HG03342 (cell line): ENCODE data around the gene ADARB1.

Source experiments
- ATAC-seq: cut with Tn5 transposase; IDR thresholded peaks from one replicate; pipeline ENCODE4 v1.9.1; 2021; ENCODE audit warnings: mild to moderate bottlenecking, moderate library complexity; ENCODE audit not compliant: unreplicated experiment

The ADARB1 gene

DNA sequence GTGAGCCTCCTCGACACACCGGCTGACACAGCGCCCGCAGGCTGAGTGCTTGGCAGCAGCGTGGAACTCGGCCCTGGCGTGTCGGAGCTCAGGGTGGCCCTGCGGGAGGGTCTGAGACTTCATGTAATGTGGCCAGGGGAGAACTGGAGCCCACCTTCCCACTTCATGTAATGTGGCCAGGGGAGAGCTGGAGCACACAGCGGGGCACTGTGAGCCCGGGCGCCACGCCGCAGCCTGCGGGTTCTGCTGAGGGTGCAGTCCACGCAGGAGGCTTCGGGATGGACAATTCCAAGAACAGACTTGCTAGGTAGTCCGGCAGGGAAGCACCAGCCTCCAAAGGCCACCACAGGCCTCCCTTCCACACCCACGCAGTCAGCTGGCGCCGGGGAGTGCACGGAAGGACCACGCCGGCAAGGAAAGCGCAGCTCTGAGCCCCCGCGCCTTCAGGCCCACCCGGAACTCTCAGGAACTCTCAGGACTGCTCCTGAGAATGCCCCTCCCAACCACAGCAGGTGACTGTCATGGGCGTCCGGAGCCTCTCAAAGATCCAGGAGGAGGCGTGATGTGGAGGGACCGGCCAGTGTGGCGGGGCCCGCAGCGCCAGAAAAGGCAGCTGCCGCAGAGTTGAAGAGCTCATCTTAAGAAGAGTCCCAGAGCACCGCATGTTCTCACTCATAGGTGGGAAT lies 19.3 kb upstream of the ADARB1 start:
- ATAC-seq, result no peak

DNA sequence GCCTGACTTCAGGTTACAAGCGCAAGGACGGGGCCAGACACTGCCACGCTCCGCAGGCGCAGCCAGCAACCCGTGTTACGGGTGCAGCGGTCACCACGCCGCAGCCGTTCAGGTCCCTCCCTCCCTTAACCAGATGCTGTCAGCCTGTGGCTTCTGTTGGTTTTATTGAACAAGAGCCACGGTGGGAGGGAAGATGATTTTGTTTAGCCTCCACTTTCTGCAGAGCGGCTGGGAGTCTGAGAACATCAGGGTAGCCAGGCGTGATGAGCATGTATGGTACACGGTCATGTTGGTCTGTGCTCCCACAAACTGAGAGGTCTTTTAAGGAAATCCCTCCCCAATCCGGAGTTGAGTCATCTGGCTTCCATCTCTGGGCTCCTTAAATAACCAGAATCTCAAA lies 18.5 kb upstream of the ADARB1 start:
- no peak for ATAC-seq

DNA sequence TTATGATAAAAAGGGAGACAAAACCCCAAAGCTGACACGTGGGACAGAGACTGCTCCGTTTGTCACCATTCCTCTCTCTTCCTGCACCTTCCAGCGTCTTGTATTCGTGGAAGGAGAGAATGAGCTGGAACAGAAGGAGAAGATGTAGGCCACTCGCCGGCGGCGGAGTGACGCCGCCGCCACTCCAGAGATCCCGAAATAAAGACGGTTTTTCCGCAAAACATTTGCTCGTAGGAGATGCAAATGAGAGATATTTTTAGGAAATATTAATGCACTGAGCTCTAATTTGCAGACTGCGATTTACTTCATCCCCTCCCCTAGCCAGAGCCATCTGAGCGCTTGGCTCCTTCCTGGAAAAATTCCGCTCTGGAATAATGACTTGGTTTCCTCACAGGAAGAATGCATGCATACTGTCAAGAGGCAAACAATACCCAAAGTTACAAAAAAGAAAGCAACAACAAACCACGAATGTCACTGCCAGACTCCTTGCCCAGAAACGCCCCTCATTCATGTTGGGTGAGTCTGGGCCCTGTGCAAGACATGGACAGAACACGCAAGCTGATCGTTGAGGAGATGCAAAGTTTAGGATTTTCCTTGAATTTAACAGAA lies 18.0 kb upstream of the ADARB1 start:
- ATAC-seq, result no peak

DNA sequence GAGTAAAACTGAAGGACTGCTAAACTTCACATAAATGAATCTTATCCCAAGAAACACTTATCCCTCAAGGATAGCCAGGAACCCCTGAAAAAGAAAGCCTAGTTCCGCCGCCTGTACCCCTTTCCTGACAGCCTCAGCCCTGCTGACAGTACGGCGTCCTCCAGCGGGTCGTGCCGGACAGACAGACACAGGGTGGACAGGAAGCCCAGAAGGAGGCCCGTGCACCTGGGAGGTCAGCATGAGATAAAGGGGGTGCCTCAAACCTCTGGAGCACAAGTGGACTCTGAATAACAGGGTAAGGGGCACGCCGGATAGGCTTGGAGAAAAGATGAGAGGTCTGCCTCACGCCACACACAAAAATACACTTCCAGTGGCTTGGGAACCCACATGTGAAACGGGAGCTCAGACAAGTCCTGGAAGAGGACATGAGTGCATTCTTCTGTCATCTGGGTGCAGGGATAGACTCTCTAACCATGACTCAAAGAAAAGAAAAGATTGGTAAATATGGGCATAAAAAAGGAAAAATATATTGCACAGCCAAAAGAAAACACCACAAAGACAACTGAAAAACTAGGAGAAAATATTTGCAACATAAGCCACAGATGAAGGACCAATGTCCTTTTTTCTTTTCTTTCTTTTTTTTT lies 17.3 kb upstream of the ADARB1 start:
- ATAC-seq, result no peak

DNA sequence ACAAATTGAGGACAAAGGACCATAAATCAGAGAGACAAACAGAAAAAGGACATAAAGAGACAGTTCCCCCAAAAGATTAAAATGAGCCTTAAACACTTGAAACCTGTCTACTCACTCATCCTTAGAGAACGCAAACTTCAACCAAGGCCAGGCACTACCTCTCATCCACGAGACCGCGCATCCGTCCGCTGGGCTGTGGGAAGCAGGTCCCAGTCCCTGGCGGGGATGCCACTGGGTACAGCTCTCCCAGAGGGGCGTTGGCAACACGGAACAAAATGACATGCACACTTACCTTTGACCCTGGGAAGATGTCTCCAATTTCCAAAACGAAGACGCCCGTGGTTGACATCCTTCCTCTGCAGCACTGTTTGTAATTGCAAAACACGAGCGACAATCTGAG lies 16.5 kb upstream of the ADARB1 start:
- ATAC-seq, result no peak

DNA sequence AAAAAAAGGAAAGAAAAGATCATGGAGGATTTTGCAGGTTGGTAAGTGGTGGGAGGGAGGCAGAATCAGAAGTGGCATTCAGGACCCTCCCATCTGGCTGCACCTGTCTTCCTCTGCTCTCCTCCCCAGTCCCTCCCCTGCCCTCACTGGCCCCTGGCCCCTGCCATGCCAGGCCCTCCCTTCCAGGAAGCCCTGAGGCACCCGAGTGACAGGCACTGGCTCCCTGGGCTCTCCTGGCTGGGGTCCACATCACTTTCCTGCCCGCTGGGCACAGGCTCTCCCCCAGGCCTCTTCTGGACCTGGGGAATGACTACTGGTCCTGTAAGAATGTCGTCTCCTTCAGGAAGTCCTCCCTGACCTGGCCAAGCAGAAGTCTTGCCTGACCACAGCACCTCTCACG lies 15.3 kb upstream of the ADARB1 start:
- ATAC-seq, result no peak

DNA sequence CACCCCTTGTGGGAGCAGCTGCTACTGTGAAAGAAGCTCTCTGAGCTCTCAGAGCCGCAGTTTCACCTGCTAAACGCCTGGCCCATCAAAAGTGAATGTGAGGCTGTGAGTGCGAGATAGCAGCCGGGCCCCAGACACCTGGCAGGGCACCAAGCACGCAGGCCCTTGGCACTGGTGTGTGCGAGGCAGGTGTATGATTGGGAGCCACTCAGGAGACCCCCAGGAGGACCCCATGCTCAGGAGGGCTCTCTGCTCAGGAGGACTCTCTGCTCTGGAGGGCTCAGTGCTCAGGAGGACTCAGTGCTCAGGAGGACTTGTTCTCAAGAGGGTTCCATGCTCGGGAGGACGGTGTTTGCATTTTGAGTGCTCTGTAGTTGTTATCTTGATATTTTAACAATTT lies 14.3 kb upstream of the ADARB1 start:
- no peak for ATAC-seq

DNA sequence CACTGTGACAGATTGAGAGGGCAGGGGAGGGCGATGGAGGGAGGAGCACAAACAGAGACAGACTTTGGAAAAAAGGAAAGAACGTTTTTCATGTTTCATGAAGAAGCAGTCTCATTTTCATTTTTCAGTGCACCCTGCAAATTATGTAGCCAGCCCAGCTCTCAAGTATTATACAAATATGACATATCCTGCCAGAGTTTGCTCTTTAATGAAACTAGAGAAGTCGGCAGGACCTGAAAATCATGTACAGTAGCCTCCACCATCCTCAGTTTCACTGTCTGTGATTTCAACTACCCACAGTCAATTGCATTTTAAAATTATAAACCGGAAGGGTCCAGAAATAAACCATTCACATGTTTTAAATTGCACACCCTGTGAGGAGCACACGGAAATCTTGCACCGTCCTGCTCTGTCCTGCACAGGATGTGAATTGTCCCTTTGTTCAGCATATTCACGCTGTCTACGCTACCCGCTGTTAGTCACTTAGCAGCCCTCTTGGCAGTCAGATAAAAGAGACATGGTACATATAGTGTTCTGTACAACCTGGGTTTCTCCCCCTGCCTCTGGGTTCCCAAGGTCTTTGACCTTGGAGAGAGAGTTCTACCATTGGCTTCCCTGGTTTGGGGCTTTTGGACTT lies 13.6 kb upstream of the ADARB1 start:
- no peak for ATAC-seq

DNA sequence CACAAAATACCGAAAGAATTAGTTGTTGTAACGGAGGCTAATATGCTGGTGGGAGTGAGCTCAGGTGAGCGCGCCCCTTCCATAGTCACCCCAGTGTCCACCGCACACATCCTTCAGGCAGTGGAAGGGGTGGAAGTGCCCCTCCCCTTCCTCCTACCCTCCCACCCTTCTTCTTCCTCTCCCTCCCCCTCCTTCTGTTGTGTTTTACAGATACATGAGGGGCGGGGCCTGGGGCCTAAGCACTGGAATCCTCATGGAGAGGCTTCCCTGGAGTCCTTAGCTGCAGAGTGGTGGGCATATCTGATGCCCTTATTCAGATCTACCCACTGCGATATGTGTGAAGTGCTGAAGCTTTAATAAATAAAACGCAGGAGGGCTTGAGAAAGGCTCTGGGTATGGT lies 10.3 kb upstream of the ADARB1 start:
- ATAC-seq, result no peak

DNA sequence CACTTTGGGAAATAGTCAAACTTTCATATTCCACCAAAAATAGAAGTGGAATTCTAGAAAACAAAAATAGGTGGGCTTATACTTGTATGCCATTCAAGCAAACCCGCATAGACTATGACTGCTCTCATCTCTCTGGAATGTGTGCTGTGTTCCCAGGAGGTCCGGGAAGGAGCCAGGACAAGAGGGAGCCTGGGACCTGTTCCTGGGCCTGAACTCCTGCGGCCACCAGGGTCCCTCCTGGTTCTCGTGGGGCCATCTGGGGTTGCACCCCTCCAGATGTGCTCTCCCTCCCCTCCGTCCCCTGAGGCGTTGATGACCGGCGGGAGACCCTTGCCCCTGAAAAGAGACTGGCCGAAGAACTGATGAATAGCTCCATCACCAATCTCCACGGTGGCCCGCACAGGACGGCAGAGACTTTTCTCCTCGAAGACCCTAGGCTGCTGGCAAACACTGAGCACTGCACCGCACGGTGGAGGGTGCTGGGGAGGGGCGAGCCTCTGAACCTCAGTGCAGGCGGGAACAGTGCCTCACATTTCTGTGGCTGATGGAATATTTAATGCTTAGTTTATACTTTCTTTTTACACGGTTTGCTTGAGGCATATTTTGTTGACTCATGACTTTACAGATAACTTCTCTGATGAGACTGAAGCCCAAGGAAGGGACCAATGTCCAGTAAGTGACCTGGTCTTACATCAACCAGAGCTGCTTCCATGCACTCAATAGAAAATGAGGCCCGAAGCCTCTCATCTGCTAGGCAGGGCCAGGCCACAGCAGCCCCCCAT lies 9.6 kb upstream of the ADARB1 start:
- no peak for ATAC-seq

DNA sequence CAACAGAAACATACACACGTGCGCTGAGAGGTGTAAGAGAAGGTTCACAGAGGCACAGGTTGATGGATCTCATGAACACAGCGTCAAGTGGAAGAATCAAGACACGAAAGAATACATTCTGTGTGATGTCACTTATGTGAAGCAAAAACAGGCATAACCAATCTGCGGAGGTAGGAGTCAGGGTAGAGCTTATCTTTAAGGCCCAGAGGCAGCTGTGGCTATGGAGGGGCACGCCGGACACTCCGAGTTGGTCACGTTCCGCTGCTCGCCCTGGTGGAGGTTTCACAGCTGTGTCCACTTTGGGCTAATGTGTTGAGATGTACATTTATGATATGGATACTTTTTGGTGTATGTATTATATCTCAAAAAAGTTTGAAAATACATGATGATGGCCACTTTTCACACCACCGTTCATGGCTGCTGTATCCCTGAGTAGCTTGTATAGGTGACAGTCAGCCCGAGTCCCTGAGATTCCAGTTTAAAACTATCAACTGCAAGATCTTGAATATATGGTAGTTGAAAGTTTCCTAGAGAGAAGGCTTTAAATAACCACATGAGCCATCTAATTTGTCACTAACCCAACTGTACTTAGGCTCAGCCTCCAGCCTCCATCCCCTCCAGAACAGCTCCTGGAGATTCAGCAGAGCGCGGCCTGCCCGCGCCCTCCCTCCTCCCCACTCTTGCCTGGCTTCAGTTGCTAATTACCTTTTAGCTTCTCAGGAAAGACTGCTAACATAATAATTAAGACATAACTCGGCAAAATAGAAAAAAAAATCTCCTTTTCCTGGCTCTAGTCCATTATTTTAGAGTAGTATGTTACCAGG lies 6.7 kb upstream of the ADARB1 start:
- ATAC-seq, result no peak

DNA sequence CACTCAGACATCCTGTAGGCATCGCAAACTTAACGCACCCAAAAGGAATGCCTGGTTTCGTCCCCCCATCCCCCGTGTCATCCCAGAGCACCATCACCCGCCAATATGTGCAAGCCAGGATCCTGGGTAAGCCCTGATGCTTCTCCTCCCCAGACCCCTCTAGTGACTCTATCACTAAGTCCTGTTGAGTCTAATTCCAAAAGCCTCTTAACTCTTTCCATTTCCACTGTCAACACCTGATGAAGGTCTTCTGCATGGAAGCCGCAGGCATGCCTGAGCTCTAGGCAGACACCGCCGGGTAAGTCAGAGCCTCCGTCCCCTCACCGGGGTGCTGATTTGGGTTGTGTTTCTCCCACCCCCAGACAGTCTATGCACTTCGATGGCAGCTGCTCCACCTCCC lies 5.3 kb upstream of the ADARB1 start:
- no peak for ATAC-seq

DNA sequence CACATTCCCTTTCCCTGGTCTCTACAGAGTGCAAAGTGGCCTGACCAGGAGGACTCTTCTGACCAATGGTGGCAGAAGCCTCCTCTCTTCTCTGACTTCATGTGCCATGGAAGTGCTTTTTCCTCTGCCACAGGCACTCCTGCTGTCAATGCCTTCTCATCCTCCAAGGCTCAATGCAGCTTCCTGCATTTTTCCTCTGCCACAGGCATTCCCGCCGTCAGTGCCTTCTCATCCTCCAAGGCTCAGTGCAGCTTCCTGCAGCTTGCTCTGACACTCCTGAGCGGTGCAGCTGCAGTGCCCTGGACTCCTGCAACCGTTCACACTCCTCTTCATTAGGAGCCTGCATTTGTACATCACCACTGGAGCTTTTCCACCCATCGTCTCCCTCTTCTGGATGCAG lies 4.7 kb upstream of the ADARB1 start:
- ATAC-seq, result no peak

DNA sequence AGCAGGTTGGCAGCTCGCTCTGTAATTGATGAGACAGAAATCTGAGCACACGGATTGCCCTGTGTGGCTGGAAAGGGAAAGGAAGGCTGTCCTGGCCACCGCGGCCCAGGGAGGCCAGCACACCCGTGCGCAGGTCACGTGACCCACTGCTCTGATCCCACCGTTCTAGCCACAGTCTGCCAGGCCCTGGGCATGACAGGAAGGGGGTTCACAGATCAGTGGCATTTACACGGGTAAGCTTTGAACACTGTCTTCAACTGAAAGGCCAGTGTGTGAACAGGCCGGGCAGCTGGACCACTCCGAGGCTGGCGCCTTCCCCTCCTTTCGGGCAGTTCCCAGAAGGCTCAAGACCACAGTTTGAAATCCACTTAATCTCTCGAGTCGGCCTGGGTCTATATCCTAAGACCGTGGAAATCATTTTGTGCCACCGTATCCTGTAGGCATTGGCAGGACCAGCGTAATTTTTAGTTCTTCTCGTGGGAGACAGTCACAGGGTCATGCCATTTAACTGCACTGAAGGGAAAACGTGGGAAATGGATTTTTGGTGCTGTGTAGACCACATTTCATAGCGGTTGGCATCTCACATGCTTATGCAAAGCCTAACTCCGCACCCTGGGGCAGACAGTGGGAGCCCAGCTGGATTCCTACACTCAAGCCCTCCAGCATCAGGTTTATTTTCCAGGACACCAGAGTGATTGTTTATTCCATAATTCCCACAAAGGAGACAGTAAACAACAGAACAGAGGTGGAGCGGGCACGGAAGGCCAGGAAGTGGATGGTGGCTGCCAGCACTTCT lies 3.1 kb upstream of the ADARB1 start:
- no peak for ATAC-seq

DNA sequence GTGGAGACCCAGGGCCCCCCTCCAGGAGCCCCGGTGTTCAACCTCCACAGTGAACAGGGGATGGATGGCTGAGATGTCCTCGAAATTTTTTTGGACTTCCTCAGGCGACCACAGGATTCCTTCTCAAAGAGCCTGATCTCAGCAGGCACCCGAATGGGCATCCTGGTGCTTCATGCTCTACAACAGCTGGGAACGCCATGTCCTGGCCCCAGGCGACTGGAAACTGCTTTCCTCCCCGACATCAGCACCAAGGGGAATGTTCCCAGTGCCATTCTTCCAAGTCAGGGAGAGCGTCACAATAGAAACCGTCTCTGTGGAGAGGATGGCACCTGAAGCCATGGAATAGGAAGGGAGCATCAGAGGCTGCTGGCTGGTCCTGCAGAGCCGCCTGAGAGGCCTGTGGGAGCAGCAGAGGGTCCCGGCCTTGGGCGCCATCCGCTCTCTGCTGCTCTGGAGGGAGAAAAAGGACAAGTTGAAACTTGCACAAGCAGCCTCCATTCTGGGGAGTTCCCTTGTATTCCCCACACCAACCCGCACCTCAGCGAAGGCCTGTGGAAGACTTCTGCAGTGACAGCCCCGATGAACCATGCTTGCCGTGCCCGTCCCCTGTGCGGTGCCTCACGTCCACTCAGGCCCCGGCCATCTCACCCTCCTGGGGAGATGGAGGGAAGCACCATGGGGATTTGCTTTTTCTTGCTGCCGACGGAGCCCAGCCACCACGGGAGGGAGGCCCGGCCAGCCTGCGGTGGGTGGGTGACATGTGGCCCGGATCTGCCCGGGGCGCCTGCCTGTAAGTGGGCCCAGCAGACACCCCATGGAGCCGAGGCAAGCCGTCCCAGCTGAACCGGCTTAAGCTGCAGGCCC lies 2.3 kb upstream of the ADARB1 start:
- no peak for ATAC-seq

DNA sequence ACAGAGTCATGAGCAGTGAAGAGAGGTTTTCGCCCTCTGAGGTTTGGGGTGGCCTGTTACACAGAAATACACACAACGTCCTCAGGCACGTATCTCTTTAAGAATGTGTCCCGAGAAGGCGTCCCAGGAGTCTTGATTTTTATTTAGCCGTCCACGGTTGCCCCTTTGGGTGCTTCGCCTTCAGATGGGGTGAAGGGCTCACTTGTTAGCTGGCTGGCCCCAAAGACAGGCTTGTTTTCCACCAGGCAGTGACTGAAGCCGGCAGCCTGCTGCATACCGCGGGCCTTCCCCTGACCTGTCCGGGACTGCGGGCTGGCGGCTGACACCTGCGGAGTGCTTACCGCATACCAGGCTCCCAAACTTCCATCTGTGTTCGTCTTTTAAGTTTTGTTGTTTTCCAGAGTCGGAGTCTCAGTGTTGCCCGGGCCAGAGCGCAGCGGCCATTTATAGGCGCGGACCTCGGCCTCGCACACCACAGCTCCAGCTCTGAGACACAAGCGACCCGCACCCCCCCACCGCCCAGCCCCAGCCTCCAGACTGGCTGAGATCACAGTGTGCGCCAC lies 1.6 kb upstream of the ADARB1 start:
- no peak for ATAC-seq

DNA sequence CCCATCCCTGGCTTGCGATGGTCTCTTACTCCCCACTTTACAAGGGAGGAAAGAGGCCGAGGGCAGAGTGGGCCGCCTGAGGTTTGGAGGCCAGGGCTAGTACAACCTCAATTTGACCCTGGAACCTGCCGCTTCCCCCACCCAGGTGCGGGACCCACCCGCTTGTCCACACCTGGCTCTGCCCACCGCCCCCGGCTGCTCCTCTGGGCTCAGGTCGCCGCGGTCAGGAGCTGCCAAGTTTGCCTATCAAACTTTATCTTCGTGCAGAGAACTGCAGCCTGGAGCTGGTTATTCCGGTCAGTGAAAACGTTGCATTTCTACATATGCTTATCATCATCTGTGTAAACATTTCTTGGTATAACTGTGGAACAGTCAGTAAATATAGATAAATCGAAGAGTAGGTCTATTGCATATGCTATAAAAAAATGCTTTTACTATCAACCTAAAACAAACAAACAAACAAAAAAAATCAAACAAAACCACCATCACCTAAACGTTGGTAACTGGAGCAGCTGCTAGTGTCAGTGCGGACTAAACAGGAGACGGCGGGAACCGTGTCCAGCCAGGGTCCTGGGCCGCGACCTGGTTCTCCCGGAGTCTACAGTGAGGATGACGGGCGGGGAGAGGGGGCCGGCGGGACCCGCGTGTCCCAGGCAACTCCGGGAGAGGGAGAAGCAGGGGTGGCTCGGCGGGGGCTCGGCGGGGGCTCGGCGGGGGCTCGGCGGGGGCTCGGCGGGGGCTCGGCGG lies 906 bp upstream of the ADARB1 start:
- no peak for ATAC-seq
